Measurements from ENCODE around the gene SUMO3.

- TF ChIP-seq CTCF (IDR thresholded peaks at IDR 0.05; ENCODE audit: low read depth, low read length, missing input control) (no peak), YY1 (IDR thresholded peaks at IDR 0.05) (no peak), TAF1 (conservative IDR thresholded peaks at IDR 0.05) (no peak), GABPA (IDR thresholded peaks at IDR 0.05 in 1 of 2, conservative IDR thresholded peaks at IDR 0.05 in 1 of 2) (no peak), FOXA1 (IDR thresholded peaks at IDR 0.05) (no peak), JUND (IDR thresholded peaks at IDR 0.05) (no peak), RXRA (IDR thresholded peaks at IDR 0.05) (no peak), MAX (IDR thresholded peaks at IDR 0.05) (no peak), EGR1 (IDR thresholded peaks at IDR 0.05; ENCODE audit: low read depth in 2 of 2) (no peak)
- TF ChIP-seq, protein P1, sequence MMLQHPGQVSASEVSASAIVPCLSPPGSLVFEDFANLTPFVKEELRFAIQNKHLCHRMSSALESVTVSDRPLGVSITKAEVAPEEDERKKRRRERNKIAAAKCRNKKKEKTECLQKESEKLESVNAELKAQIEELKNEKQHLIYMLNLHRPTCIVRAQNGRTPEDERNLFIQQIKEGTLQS (IDR thresholded peaks at IDR 0.05), result no peak
- TF ChIP-seq, protein P2, sequence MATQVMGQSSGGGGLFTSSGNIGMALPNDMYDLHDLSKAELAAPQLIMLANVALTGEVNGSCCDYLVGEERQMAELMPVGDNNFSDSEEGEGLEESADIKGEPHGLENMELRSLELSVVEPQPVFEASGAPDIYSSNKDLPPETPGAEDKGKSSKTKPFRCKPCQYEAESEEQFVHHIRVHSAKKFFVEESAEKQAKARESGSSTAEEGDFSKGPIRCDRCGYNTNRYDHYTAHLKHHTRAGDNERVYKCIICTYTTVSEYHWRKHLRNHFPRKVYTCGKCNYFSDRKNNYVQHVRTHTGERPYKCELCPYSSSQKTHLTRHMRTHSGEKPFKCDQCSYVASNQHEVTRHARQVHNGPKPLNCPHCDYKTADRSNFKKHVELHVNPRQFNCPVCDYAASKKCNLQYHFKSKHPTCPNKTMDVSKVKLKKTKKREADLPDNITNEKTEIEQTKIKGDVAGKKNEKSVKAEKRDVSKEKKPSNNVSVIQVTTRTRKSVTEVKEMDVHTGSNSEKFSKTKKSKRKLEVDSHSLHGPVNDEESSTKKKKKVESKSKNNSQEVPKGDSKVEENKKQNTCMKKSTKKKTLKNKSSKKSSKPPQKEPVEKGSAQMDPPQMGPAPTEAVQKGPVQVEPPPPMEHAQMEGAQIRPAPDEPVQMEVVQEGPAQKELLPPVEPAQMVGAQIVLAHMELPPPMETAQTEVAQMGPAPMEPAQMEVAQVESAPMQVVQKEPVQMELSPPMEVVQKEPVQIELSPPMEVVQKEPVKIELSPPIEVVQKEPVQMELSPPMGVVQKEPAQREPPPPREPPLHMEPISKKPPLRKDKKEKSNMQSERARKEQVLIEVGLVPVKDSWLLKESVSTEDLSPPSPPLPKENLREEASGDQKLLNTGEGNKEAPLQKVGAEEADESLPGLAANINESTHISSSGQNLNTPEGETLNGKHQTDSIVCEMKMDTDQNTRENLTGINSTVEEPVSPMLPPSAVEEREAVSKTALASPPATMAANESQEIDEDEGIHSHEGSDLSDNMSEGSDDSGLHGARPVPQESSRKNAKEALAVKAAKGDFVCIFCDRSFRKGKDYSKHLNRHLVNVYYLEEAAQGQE (IDR thresholded peaks at IDR 0.05), result no peak
Measured at GRCh38 chr21:44805859-44806258, 12.0 kb downstream of the SUMO3 start.
